Measurements from ENCODE around the gene ZNF43. TPM values are rescaled to one million over a fixed set of nuclear protein-coding genes. Genes with fewer than 3 reads are reported as not detected.
"Not testable (repeated sequence)": the region's sequence is repeated elsewhere in the genome, so short reads cannot be mapped to it uniquely, and the experiment has no call there.

Gene ZNF43
- 10.3 and 13.2 TPM in 2 replicates for total RNA-seq

GRCh38 chr19:21835810-21836444, at the start of gene ZNF43:
Gene ZNF43 (minus strand): TSS chr19:21836182. CDS start chr19:21836038, 144 bp downstream.
- DNase-seq (ENCODE audit: extremely low read depth, low read depth, low spot score), result peak; percentile 73

GRCh38 chr19:21885516-21885915, 49.5 kb upstream of the ZNF43 start:
- DNase-seq (ENCODE audit: extremely low read depth, low read depth, low spot score), result not testable (repeated sequence)

GRCh38 chr19:21884786-21885185, 48.8 kb upstream of the ZNF43 start:
- not testable (repeated sequence) for DNase-seq (ENCODE audit: extremely low read depth, low read depth, low spot score)

DNA sequence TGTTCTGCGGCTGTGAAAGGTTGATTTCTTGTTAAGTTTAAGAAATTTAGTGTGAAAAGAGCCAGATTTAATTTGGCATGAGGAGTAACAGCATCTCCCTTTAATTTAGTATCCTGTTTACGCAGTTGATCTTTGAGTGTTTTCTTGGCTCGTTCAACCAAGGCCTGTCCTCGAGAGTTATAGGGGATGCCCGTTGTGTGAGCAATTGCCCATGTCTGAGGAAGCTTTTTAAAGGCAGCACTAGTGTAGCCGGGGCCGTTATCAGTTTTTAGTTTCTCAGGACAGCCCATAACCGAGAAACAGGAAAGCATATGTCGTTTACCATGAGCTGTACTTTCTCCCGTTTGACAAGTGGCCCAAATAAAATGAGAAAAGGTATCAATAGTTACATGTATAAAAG, 47.5 kb upstream of the ZNF43 start:
- no peak for DNase-seq (ENCODE audit: extremely low read depth, low read depth, low spot score)

GRCh38 chr19:21880761-21881160, 44.8 kb upstream of the ZNF43 start:
- not testable (repeated sequence) for DNase-seq (ENCODE audit: extremely low read depth, low read depth, low spot score)

DNA sequence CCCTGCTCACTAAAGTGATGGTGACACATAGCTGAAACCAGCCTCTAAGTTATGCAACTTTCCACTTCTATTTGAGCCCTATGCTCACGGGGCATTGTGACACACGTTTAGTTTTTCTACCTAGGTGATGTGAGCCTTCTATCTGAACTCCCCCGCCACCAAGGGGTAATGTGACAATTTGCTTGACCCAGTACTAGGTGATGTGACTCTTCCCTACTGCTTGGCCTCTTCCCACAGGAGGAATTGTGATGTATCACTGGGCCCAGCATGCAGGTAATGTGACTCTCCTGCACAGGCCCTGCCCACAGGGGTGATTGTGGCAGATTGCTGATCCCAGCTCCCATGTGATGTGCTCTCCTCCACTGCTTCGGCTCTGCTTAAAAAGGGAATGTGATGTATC, 42.7 kb upstream of the ZNF43 start:
- DNase-seq (ENCODE audit: extremely low read depth, low read depth, low spot score), result no peak

GRCh38 chr19:21877976-21878375, 42.0 kb upstream of the ZNF43 start:
- DNase-seq (ENCODE audit: extremely low read depth, low read depth, low spot score), result no peak

DNA sequence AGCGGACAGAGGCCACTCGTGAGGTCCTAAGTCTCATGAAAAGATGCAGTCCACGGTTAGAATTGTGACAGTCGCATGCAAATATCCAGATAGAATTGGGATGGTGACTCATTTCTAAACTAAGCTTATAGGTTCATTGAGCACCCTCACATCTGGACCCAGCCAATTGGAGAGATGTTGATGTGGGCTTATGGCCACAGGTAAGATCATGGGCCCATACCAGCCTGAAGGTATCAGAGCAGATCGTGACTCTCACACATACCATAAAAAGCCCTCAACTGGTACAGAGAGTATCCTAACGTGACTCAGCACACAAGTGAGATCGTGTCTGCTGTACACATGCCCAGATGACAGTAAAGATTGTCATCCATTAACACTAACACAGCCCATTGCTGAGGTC, 40.6 kb upstream of the ZNF43 start:
- DNase-seq (ENCODE audit: extremely low read depth, low read depth, low spot score), result not testable (repeated sequence)

- DNase-seq (ENCODE audit: extremely low read depth, low read depth, low spot score), result no peak
Measured at GRCh38 chr19:21856773-21857514, 21.0 kb upstream of the ZNF43 start.

DNA sequence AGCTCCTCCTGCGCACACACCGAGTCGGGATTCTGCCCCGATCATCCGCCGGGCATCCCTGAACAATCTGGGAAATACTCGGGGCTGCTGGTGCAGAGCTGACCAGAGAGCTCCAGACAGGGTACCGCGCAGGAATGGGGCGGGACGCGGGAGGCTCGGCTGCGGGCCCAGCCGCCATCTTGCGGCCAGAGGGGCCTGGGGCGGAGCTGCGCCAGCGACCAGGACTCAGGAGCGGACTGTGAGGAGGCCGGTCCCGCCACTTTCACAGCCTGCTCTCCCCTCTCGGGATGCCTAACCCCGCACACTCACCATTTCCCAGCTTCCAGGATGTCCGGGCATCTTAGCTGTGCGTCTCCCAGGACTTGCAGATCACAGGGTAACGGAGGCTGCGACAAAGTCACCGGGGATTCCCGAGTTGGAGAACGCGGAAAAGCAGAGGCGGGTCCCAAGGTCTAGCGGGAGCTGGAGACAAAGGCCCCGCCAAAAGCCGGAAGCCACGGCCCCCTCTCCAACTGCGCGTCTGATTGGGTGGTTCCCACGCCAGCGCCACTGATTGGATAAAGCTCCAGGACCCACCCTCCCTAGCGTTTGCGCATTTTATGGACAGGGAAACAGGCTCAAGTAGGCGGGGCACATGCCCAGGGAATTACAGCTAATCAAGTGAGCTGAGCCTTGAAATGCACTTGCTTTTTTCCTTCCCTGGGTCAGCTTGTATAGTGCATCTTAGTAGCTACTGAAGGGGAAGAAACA, 15.8 kb upstream of the ZNF43 start:
- DNase-seq (ENCODE audit: extremely low read depth, low read depth, low spot score), result peak; percentile 83

DNA sequence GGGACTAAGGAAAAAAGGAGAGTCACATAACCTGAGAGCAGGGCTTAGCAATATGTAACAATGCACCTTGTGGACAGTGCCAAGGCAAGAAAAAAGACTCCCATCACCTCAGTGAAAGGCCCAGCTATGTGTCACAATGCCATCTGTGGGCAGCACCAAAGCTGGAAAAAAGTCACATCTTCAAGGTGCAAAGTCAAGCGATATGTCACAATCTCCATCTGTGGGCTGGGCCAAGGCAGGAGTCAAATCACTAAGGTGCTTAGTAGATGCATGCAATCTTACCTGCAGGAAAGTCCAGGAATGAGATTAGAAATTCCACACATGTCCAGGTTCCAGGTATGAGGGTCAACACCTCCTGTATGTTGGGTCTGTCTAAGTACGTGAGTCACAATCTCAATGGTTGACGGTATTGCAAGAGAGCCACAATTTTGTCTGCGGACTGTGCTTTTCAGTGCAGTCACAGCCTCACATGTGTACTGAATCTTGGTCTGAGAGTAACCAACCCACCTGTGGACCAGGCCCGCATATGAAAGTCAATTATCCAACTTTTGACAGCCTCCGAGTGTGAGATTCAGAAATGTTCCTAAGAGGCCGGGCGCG, 14.8 kb upstream of the ZNF43 start:
- no peak for DNase-seq (ENCODE audit: extremely low read depth, low read depth, low spot score)

DNA sequence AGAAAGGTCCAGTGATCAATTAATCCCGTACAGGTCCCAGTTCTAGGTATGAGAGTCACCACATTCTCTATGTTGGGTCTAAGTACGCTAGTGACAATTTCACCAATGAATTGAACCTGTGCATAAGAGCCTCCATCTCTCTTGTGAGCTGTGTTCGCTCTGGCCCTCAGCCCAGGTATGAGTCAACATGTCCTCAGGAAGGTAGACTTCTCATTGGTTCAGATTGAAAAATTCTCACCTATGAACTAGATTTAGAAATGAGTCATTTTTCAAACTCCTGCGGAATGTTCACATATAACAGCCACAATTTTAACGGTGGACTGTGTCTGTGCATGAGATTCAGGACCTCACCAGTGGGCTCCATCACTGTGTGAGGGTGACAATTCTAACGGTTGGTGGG, 12.7 kb upstream of the ZNF43 start:
- DNase-seq (ENCODE audit: extremely low read depth, low read depth, low spot score), result no peak

DNA sequence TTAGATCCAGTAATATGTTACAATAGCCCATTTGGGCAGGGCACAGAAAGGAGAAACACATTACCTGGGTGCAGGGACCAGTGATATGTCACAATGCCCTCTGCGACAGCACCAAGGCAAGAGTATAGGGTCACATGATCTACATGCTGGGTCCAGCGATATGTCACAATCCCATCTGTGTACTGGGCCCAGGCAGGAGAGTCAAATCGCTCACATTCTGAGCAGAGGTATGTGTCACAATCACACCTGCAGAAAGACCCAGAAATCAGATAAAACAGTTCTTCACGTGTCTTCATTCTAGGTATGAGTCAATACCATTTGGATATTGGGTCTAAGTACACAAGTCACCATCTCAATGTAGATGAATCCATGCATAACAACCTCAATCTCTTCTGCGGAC, 7.1 kb upstream of the ZNF43 start:
- DNase-seq (ENCODE audit: extremely low read depth, low read depth, low spot score), result no peak

DNA sequence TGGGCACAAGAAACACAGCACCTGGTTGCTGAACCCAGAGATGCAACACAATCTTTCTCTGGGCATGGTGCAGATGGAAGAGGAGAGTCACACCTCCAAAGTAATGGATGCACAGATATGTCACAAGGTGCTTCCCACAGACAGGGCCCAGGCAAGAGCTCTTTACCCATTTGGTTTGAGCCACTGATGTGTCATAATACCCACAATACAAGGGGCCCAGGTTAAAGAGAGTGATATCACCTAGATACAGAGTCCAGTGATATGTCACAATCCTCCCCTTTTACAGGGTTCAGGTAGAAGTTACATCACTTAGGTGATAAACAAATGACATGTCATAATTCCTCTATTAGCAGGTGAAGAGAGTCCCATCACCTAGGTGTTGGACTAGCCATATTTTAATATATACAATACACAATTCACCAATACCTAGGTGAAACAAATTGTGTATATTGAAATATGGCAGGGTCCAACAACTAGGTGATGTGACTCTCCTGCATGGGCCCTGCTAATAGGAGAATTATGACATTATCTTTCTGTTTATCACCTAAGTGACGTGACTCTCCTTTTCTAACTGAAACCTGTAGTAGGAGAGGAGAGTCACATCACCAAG, 5.6 kb upstream of the ZNF43 start:
- DNase-seq (ENCODE audit: extremely low read depth, low read depth, low spot score), result no peak

GRCh38 chr19:21841081-21841480, 5.1 kb upstream of the ZNF43 start:
- no peak for DNase-seq (ENCODE audit: extremely low read depth, low read depth, low spot score)

DNA sequence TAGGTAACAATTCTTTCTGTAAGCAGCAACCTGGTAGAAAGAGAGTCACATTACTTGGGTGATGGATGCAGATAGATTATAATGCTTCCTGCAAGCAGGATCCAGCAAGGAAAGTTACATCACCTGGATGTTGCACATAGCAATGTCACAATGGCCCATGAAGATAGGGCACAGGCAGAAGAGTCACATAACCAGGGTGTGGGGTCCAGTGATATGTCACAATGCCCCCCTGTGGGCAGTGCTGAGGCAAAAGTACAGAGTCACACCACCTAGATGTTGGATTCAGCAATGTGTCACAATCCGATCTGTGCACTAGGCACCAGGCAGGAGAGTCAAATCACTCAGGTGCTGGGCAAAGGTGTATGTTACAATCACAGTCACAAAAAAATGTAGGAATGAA, 4.0 kb upstream of the ZNF43 start:
- DNase-seq (ENCODE audit: extremely low read depth, low read depth, low spot score), result no peak

DNA sequence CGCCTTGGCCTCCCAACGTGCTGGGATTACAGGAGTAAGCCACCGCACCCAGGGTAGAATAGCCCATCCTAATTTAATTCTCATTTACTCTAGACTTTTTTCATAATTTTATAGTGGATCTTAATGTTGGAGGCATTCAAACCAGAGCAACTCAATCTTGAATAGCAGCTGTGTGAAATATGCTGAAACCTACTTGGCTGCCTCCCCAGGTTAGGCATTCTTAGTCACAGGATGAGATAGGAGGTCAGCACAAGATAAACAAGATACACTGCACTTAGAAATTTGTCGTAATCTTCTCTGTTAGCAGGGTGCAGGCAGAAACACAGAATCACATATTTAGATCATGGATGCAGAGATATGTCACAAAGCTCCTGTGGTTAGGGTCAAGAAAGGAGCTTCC, 2.7 kb upstream of the ZNF43 start:
- DNase-seq (ENCODE audit: extremely low read depth, low read depth, low spot score), result no peak

DNA sequence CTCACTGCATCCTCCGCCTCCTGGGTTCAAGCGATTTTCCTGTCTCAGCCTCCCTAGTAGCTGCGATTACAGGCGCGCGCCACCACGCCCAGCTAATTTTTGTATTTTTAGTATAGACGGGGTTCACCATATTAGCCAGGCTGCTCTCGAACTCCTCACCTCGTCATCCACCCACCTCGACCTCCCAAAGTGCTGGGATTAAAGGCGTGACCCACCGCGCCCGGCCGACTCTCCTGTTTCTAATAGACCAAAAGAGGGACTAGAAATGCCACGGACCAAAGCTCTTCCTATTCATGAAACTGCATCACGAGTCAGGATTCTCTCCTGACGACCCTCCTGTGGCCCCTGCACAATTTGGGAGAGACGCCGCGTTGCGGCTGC, 563 bp downstream of the ZNF43 start:
- DNase-seq (ENCODE audit: extremely low read depth, low read depth, low spot score), result no peak

DNA sequence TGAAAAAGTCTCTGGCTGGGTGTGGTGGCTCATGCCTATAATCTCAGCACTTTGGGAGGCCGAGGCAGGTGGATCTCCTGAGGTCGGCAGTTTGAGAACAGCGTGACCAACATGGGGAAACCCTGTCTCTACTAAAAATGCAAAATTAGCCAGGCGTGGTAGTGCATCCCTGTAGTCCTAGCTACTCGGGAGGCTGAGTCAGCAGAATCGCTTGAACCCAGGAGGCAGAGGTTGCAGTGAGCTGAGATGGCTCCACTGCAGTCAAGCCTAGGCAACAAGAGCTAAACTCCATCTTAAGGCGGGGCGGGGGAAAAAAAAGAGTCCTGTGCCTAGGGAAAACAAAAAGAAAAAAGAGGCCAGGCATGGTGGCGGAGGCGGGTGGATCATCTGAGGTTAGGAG, 2.2 kb downstream of the ZNF43 start:
- no peak for DNase-seq (ENCODE audit: extremely low read depth, low read depth, low spot score)

GRCh38 chr19:21824679-21825078, 11.3 kb downstream of the ZNF43 start:
- DNase-seq (ENCODE audit: extremely low read depth, low read depth, low spot score), result no peak

DNA sequence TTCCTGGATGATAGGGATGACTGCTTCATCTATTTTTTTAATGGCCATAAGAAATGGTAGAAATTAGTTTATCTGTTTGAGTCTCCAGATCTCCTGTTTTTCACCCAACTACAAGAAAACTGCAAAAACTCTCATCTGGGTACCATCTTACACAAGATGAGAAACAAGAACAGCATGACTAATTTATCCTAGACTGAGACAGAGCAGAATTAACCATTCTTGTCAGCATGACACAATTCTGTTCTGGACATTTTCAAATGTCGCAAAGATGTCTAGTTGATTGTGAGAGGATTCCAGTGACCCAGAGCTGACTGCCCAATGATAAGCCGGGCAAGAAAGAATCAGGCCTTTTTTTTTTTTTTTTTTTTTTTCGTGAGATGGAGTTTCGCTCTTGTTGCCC, 12.8 kb downstream of the ZNF43 start:
- no peak for DNase-seq (ENCODE audit: extremely low read depth, low read depth, low spot score)

Measured in glomerular endothelial cell (primary cell).